ENCODE data around the gene HDX.
"Not testable (repeated sequence)": the region's sequence is repeated elsewhere in the genome, so short reads cannot be mapped to it uniquely, and the experiment has no call there.

HDX gene, protein sequence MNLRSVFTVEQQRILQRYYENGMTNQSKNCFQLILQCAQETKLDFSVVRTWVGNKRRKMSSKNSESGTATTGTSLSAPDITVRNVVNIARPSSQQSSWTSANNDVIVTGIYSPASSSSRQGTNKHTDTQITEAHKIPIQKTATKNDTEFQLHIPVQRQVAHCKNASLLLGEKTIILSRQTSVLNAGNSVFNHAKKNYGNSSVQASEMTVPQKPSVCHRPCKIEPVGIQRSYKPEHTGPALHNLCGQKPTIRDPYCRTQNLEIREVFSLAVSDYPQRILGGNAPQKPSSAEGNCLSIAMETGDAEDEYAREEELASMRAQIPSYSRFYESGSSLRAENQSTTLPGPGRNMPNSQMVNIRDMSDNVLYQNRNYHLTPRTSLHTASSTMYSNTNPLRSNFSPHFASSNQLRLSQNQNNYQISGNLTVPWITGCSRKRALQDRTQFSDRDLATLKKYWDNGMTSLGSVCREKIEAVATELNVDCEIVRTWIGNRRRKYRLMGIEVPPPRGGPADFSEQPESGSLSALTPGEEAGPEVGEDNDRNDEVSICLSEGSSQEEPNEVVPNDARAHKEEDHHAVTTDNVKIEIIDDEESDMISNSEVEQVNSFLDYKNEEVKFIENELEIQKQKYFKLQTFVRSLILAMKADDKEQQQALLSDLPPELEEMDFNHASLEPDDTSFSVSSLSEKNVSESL

DNA sequence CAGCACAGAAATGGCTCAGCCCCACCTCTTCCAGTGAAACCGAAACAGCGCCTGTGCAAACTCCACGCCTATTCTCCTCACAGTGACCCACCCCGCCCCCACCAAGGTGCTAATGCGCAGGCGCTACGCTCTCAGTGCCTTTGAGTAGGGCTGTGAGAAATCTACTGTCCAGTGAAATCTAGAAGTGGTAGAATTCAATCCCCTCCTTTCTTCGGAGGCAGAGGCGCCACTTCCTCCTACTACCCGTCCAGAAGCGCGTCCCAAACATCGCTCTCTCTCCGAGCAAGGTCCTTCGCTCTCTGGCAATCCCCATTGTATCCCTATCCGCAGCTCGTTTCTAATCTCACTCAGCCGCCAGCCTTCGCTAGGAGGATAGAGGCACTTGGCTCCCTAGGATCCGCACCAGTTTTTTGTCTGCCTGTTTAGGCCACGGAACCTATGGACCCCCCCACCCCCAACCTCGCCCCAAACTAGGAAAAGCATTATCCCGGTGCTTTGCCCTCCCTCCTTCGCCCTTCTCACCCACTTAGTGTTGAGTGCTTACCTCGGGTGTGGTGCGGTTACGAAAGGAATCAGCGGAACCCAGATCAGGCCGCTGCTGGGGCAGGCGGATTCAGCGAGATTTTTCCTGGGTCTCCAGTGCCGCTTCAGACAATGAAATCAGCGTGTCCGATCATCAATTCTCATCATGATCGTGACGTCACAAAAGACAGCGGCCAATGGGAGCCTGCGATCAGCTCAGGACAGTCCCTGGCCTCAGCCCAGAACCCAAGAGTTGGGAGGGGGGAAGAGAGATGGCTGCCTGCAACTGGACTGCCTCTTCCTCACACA lies at the start of gene HDX:
HDX (minus strand) TSS at position 656 of the 831 bp plus-strand sequence. CDS start 27,056 bp downstream, outside the sequence.
- Histone ChIP-seq H3K4me3 (ENCODE audit: low read depth in 1 of 2, low read length in 2 of 2) (peak within 1 kb of the TSS; percentile 69 to 81), H3K27me3 (ENCODE audit: low read depth, low read length) (no peaks in the 10 kb centered on the region), H3K4me1 (ENCODE audit: control insufficient read depth in 1 of 2, insufficient read depth in 2 of 2, low read length in 2 of 2) (no peaks in the 10 kb centered on the region), H3K36me3 (ENCODE audit: control insufficient read depth in 1 of 2, insufficient read depth in 2 of 2, low read length in 2 of 2) (no peaks in the 10 kb centered on the region), H3K9me3 (ENCODE audit: control insufficient read depth in 1 of 2, low read length in 2 of 2) (no peaks in the 10 kb centered on the region), H3K27ac (ENCODE audit: low read length) (peak within 1 kb of the TSS; percentile 82)

DNA sequence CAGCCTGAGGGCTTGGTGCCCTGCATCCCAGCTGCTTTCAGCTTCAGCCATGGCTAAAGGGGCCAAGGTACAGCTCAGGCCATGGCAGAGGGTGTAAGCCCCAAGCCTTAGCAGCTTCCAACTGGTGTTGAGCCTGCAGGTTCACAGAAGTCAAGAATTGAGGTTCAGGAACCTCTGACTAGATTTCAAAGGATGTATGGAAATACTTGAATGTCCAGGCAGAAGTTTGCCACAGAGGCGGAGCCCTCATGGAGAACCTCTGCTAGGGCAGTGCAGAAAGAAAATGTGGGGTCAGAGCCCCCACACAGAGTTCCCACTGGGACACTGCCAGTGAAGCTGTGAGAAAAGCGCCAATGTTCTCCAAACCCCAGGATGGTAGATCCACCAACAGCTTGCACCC lies 39.1 kb upstream of the HDX start:
- H3K36me3 ChIP-seq (ENCODE audit: control insufficient read depth in 1 of 2, insufficient read depth in 2 of 2, low read length in 2 of 2); H3K4me1 ChIP-seq (ENCODE audit: control insufficient read depth in 1 of 2, insufficient read depth in 2 of 2, low read length in 2 of 2); H3K4me3 ChIP-seq (ENCODE audit: low read depth in 1 of 2, low read length in 2 of 2); H3K27me3 ChIP-seq (ENCODE audit: low read depth, low read length); H3K9me3 ChIP-seq (ENCODE audit: control insufficient read depth in 1 of 2, low read length in 2 of 2); H3K27ac ChIP-seq (ENCODE audit: low read length): not testable (repeated sequence)

DNA sequence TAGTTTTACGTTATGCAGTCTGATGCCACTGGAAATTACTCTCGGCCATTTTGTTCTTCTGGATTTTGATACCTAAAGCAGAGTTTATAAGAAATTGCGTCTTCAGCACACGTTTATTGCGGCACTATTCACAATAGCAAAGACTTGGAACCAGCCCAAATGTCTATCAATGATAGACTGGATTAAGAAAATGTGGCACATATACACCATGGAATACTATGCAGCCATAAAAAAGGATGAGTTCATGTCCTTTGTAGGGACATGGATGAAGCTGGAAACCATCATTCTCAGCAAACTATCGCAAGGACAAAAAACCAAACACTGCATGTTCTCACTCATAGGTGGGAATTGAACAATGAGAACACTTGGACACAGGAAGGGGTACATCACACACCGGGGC lies 35.4 kb upstream of the HDX start:
- H3K27me3 ChIP-seq (ENCODE audit: low read depth, low read length); H3K36me3 ChIP-seq (ENCODE audit: control insufficient read depth in 1 of 2, insufficient read depth in 2 of 2, low read length in 2 of 2); H3K4me1 ChIP-seq (ENCODE audit: control insufficient read depth in 1 of 2, insufficient read depth in 2 of 2, low read length in 2 of 2); H3K27ac ChIP-seq (ENCODE audit: low read length); H3K9me3 ChIP-seq (ENCODE audit: control insufficient read depth in 1 of 2, low read length in 2 of 2); H3K4me3 ChIP-seq (ENCODE audit: low read depth in 1 of 2, low read length in 2 of 2): not testable (repeated sequence)

DNA sequence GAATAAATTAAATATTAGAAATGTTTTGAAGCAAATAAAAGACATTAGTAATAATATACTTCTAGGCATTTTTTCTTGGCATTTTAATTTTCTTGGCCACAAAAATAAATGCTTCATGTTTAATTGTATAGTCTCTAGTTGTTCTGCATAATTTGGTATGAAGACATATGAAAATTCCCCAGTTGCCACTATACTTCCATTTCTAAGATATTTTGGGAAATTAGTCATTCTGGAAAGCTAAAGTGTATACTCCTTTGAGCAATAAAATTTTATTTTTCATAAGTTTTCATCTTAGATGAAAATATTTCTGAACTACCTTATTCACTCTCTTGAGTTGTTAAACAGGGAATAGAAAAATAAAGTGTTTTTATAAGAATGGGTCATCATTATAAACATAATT lies 13.8 kb downstream of the HDX start:
- Histone ChIP-seq H3K4me3 (ENCODE audit: low read depth in 1 of 2, low read length in 2 of 2) (no peak overlapping the region), H3K27me3 (ENCODE audit: low read depth, low read length) (no peaks in the 10 kb centered on the region), H3K27ac (ENCODE audit: low read length) (no peak overlapping the region), H3K36me3 (ENCODE audit: control insufficient read depth in 1 of 2, insufficient read depth in 2 of 2, low read length in 2 of 2) (no peaks in the 10 kb centered on the region), H3K9me3 (ENCODE audit: control insufficient read depth in 1 of 2, low read length in 2 of 2) (no peaks in the 10 kb centered on the region), H3K4me1 (ENCODE audit: control insufficient read depth in 1 of 2, insufficient read depth in 2 of 2, low read length in 2 of 2) (no peaks in the 10 kb centered on the region)

DNA sequence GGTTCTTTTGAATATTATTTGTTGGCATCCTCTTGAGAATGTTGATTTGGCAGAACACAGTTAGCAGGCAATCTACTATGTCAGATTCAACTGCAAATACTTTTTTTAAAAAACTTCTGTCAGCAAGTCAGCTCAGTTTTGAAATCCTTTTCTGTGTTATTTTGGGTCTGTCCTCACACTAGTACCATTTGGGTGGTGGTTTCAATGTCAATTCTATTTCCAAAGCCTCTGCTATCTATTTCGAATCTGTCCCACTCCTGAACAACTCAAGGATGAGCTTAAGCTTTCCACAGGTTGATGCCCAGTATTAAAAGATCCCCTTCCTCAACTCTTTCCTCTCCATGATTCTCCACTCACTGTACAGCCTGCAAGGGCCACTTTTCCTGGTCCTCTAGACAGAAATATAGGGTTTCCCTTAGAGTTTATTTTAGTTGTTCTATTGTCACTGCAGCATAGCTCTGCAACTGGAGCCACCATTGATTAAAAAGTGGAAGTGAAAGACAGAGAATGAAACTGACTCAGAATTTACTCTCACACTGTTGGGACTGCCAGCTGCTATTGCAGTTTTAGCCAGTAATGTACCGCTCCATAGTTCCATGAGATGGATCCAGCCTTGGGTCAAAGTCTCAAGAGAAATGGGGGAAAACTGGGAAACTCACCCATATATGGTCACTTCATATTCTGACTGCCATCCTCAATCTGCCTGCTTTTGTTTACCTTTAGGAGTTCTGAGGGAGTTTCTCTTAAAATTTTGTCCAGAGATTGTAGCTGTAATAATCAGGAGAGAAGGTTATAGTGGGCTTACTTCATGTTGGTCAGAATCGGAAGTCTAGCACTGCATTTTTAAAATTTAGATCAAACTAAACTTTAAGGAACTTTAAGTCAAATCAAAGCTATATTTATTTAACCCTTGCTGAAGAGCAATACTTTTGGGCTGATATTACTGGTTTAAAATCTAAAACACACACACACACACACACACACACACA lies 14.6 kb downstream of the HDX start:
- Histone ChIP-seq H3K36me3 (ENCODE audit: control insufficient read depth in 1 of 2, insufficient read depth in 2 of 2, low read length in 2 of 2) (no peaks in the 10 kb centered on the region), H3K27ac (ENCODE audit: low read length) (no peak overlapping the region), H3K4me3 (ENCODE audit: low read depth in 1 of 2, low read length in 2 of 2) (no peak overlapping the region), H3K4me1 (ENCODE audit: control insufficient read depth in 1 of 2, insufficient read depth in 2 of 2, low read length in 2 of 2) (no peaks in the 10 kb centered on the region), H3K27me3 (ENCODE audit: low read depth, low read length) (no peaks in the 10 kb centered on the region), H3K9me3 (ENCODE audit: control insufficient read depth in 1 of 2, low read length in 2 of 2) (no peaks in the 10 kb centered on the region)

DNA sequence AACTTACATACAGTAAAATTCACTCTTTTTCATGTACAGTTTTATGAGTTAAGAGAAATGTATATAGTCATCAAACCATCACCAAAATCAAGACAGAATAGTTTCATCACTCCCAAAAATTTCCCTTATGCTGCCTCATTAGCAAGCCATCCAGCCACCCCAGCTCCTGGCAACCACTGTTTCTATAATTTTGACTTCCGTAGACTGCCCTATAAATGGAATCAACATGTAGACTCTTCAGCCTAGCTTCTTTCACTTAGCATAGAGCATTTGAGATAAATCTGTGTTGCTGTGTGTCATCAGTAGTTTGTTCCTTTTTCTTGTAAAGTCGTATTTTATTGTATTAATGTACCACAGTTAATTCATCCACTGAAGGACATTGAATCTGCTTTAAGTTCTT lies 23.2 kb downstream of the HDX start:
- Histone ChIP-seq H3K27me3 (ENCODE audit: low read depth, low read length) (no peaks in the 10 kb centered on the region), H3K4me3 (ENCODE audit: low read depth in 1 of 2, low read length in 2 of 2) (no peak overlapping the region), H3K36me3 (ENCODE audit: control insufficient read depth in 1 of 2, insufficient read depth in 2 of 2, low read length in 2 of 2) (no peaks in the 10 kb centered on the region), H3K4me1 (ENCODE audit: control insufficient read depth in 1 of 2, insufficient read depth in 2 of 2, low read length in 2 of 2) (no peaks in the 10 kb centered on the region), H3K27ac (ENCODE audit: low read length) (no peak overlapping the region), H3K9me3 (ENCODE audit: control insufficient read depth in 1 of 2, low read length in 2 of 2) (peaks cover 0 to 2% of the 10 kb centered on the region in 2 donors)

DNA sequence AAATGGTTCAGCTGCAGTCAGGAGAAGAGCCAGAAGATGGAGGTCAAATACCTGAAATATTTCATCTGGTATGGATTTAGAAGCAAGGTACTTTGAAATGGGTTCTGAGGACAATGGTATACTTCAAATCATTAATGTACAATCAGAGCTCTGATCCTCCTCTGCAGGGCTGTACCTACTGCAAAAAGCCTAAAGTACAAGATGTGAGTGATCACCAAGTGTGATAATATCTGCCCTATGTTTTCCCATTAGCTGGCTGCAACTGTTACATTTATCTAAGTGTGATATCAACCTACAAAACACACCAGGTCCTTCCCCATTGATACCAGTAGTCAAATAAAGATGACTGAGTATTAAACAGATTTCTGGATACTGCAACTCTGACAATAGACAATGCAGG lies 25.1 kb downstream of the HDX start:
- H3K36me3 ChIP-seq (ENCODE audit: control insufficient read depth in 1 of 2, insufficient read depth in 2 of 2, low read length in 2 of 2), result no peaks in the 10 kb centered on the region
- H3K4me3 ChIP-seq (ENCODE audit: low read depth in 1 of 2, low read length in 2 of 2), result no peak overlapping the region
- H3K27me3 ChIP-seq (ENCODE audit: low read depth, low read length), result no peaks in the 10 kb centered on the region
- H3K4me1 ChIP-seq (ENCODE audit: control insufficient read depth in 1 of 2, insufficient read depth in 2 of 2, low read length in 2 of 2), result no peaks in the 10 kb centered on the region
- no peak overlapping the region for H3K27ac ChIP-seq (ENCODE audit: low read length)
- peaks cover 0 to 2% of the 10 kb centered on the region in 2 donors for H3K9me3 ChIP-seq (ENCODE audit: control insufficient read depth in 1 of 2, low read length in 2 of 2)

DNA sequence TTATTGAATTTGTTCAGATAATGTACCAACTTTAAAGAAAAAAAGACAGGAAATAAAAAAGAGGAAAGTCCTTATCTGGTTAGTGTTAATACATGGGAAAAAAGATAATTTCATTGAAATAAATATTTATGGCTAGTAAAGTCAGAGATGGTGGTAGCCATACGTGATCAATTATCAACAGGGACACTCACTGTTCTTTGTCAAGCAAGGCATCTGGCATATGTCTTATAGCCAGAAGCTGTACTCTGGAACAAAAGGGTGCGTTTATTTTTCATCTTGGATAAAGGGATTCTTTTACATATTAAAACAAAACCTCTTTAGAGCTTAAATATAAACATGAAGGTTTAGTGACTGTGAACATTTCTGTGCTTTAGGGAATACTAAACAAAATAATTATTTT lies 26.7 kb downstream of the HDX start:
- no peak overlapping the region for H3K27ac ChIP-seq (ENCODE audit: low read length)
- H3K9me3 ChIP-seq (ENCODE audit: control insufficient read depth in 1 of 2, low read length in 2 of 2), result no peaks in the 10 kb centered on the region

DNA sequence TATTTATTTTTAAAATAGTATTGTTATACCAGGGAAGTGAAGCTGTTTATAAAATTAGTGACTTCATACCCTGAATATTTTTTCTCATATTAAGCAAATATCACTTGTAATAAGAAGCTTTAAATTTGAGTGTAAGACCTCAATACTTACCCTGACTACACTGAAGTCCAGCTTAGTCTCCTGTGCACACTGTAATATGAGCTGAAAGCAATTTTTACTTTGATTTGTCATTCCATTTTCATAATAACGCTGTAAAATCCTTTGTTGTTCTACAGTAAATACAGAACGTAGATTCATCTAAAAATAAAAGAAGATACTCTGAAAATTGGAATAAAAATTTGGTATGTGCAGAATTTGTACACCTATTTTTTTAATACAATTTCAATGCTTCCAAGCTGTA lies 27.2 kb downstream of the HDX start:
- H3K27me3 ChIP-seq (ENCODE audit: low read depth, low read length), result no peaks in the 10 kb centered on the region
- no peak overlapping the region for H3K4me3 ChIP-seq (ENCODE audit: low read depth in 1 of 2, low read length in 2 of 2)
- no peaks in the 10 kb centered on the region for H3K9me3 ChIP-seq (ENCODE audit: control insufficient read depth in 1 of 2, low read length in 2 of 2)
- H3K36me3 ChIP-seq (ENCODE audit: control insufficient read depth in 1 of 2, insufficient read depth in 2 of 2, low read length in 2 of 2), result no peaks in the 10 kb centered on the region
- H3K4me1 ChIP-seq (ENCODE audit: control insufficient read depth in 1 of 2, insufficient read depth in 2 of 2, low read length in 2 of 2), result no peaks in the 10 kb centered on the region
- no peak overlapping the region for H3K27ac ChIP-seq (ENCODE audit: low read length)

More for the DNA sequence above, 26.7 kb downstream of the HDX start:
- Histone ChIP-seq H3K4me3 (ENCODE audit: low read depth in 1 of 2, low read length in 2 of 2) (no peak overlapping the region), H3K27me3 (ENCODE audit: low read depth, low read length) (no peaks in the 10 kb centered on the region), H3K4me1 (ENCODE audit: control insufficient read depth in 1 of 2, insufficient read depth in 2 of 2, low read length in 2 of 2) (no peaks in the 10 kb centered on the region), H3K36me3 (ENCODE audit: control insufficient read depth in 1 of 2, insufficient read depth in 2 of 2, low read length in 2 of 2) (no peaks in the 10 kb centered on the region)

DNA sequence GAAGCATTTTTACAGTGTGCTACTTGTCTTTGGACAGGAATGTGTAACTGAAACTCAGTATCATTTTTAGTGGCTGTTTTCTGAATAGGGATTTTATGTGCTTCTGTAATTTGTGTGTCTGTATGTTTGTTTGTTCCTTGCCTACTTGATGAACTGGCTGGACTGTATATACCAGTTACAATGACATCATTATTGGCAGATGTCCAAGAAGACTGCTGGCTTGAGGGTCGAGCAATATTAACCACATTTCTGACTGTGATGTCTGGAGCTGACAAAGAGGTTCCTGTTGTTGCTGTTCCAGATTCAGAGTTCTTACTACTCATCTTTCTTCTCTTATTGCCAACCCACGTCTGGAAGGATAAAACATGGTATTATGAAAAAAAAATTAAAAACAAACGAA lies 33.0 kb downstream of the HDX start:
- Histone ChIP-seq H3K9me3 (ENCODE audit: control insufficient read depth in 1 of 2, low read length in 2 of 2) (peaks cover 0 to 2% of the 10 kb centered on the region in 2 donors), H3K27me3 (ENCODE audit: low read depth, low read length) (no peaks in the 10 kb centered on the region), H3K4me3 (ENCODE audit: low read depth in 1 of 2, low read length in 2 of 2) (no peak overlapping the region), H3K36me3 (ENCODE audit: control insufficient read depth in 1 of 2, insufficient read depth in 2 of 2, low read length in 2 of 2) (peaks cover 0 to 7% of the 10 kb centered on the region in 2 donors), H3K4me1 (ENCODE audit: control insufficient read depth in 1 of 2, insufficient read depth in 2 of 2, low read length in 2 of 2) (no peaks in the 10 kb centered on the region), H3K27ac (ENCODE audit: low read length) (no peak overlapping the region)
